Astrocyte (in vitro differentiated cells and primary cell): ENCODE measurements around the gene NAALADL2. TPM values are rescaled to one million over a fixed set of nuclear protein-coding genes. Genes with fewer than 3 reads are reported as not detected.

ENCODE experiments used
- DNase-seq: peaks from one replicate; pipeline ENCODE4 v3.0.0-alpha.2; 2010; ENCODE audit warnings: low read depth
- FAIRE-seq: peaks from 2 replicates; lab custom pipeline; 2011; peaks lifted over from hg19 to GRCh38; lab: Jason Lieb, UNC
- H2AFZ ChIP-seq: 2 replicates; pipeline ENCODE4 v1.6.0; 2012; ENCODE audit warnings: low read depth, low read length, inconsistent platforms
- H3K27ac ChIP-seq: 2 replicates; pipeline ENCODE4 v1.5.1; 2011; ENCODE audit warnings: low read depth, low read length, inconsistent platforms
- H3K27me3 ChIP-seq: 2 replicates; pipeline ENCODE4 v1.6.0; 2011; ENCODE audit warnings: low read length, inconsistent platforms; ENCODE audit not compliant: insufficient read depth
- H3K36me3 ChIP-seq: 2 replicates; pipeline ENCODE4 v1.5.1; 2011; ENCODE audit warnings: low read length, inconsistent platforms; ENCODE audit not compliant: insufficient read depth
- H3K4me1 ChIP-seq: 2 replicates; pipeline ENCODE4 v1.5.1; 2011; ENCODE audit warnings: low read length, inconsistent platforms; ENCODE audit not compliant: insufficient read depth
- H3K4me2 ChIP-seq: 2 replicates; pipeline ENCODE4 v1.6.0; 2012; ENCODE audit warnings: low read length, inconsistent platforms
- H3K4me3 ChIP-seq: 2 replicates; pipeline ENCODE4 v1.5.1; 2011; ENCODE audit warnings: low read depth, mild to moderate bottlenecking, low read length, inconsistent platforms; ENCODE audit not compliant: insufficient read depth
- H3K79me2 ChIP-seq: 2 replicates; pipeline ENCODE4 v1.6.0; 2012; ENCODE audit warnings: mild to moderate bottlenecking, low read length, inconsistent platforms; ENCODE audit not compliant: insufficient read depth
- H3K9ac ChIP-seq: 2 replicates; pipeline ENCODE4 v1.6.0; 2012; ENCODE audit warnings: mild to moderate bottlenecking, low read length, inconsistent platforms
- H3K9me3 ChIP-seq: 2 replicates; pipeline ENCODE4 v1.5.1; 2012; ENCODE audit warnings: low read depth, mild to moderate bottlenecking, low read length, inconsistent platforms; ENCODE audit not compliant: insufficient read depth
- H4K20me1 ChIP-seq: 2 replicates; pipeline ENCODE4 v1.6.0; 2012; ENCODE audit warnings: low read length, inconsistent platforms; ENCODE audit not compliant: insufficient read depth
- H3K27ac Mint-ChIP-seq: one replicate; pipeline ENCODE4 v1.8.0; 2021; ENCODE audit warnings: mild to moderate bottlenecking, mixed read lengths; ENCODE audit not compliant: unreplicated experiment
- H3K27me3 Mint-ChIP-seq: one replicate; pipeline ENCODE4 v1.8.0; 2021; ENCODE audit warnings: low read depth, mixed read lengths; ENCODE audit not compliant: unreplicated experiment
- H3K36me3 Mint-ChIP-seq: one replicate; pipeline ENCODE4 v1.8.0; 2021; ENCODE audit warnings: low read depth, mixed read lengths; ENCODE audit not compliant: unreplicated experiment
- H3K4me1 Mint-ChIP-seq: one replicate; pipeline ENCODE4 v1.8.0; 2021; ENCODE audit warnings: low read depth, mixed read lengths; ENCODE audit not compliant: unreplicated experiment
- H3K4me3 Mint-ChIP-seq: one replicate; pipeline ENCODE4 v1.8.0; 2021; ENCODE audit warnings: mild to moderate bottlenecking, moderate library complexity, mixed read lengths; ENCODE audit not compliant: unreplicated experiment
- H3K9me3 Mint-ChIP-seq: one replicate; pipeline ENCODE4 v1.8.0; 2021; ENCODE audit warnings: mild to moderate bottlenecking, mixed read lengths; ENCODE audit not compliant: unreplicated experiment
- EZH2 ChIP-seq: IDR thresholded peaks from 2 replicates; pipeline ENCODE4 v1.6.1; 2012; ENCODE audit warnings: mild to moderate bottlenecking, low read length, inconsistent platforms; ENCODE audit not compliant: insufficient read depth
- total RNA-seq: library from RNA; stranded (reverse); gene quantifications from 2 replicates; pipeline ENCODE4 v1.2.1, GENCODE V29; 2021
- TF ChIP-seq, protein P1 (sequence below): IDR thresholded peaks from 2 replicates; pipeline ENCODE4 v1.5.1; 2011; ENCODE audit warnings: low read depth, mild to moderate bottlenecking, inconsistent platforms, low read length, moderate library complexity; ENCODE audit not compliant: insufficient read depth

The NAALADL2 gene
- total RNA-seq, 1 donor from 2014 or later = 2.7 TPM

- Histone ChIP-seq H3K4me2 (no peak overlapping the region), H4K20me1 (no peaks in the 10 kb centered on the region), H3K27me3 (no peaks in the 10 kb centered on the region), H3K79me2 (no peaks in the 10 kb centered on the region), H3K9me3 (no peaks in the 10 kb centered on the region), H2AFZ (no peak overlapping the region), H3K4me1 (no peaks in the 10 kb centered on the region), H3K36me3 (no peaks in the 10 kb centered on the region), H3K9ac (no peak overlapping the region), H3K4me3 (no peak overlapping the region), H3K27ac (no peak overlapping the region)
- H3K27ac Mint-ChIP-seq = no peak overlapping the region
- no peaks in the 10 kb centered on the region for H3K36me3 Mint-ChIP-seq
- H3K4me3 Mint-ChIP-seq = no peak overlapping the region
- TF ChIP-seq, protein P1, sequence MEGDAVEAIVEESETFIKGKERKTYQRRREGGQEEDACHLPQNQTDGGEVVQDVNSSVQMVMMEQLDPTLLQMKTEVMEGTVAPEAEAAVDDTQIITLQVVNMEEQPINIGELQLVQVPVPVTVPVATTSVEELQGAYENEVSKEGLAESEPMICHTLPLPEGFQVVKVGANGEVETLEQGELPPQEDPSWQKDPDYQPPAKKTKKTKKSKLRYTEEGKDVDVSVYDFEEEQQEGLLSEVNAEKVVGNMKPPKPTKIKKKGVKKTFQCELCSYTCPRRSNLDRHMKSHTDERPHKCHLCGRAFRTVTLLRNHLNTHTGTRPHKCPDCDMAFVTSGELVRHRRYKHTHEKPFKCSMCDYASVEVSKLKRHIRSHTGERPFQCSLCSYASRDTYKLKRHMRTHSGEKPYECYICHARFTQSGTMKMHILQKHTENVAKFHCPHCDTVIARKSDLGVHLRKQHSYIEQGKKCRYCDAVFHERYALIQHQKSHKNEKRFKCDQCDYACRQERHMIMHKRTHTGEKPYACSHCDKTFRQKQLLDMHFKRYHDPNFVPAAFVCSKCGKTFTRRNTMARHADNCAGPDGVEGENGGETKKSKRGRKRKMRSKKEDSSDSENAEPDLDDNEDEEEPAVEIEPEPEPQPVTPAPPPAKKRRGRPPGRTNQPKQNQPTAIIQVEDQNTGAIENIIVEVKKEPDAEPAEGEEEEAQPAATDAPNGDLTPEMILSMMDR = no peak
- no peak for TF ChIP-seq EZH2
- DNase-seq (no peak), FAIRE-seq (no peak)
- no peaks in the 10 kb centered on the region for H3K27me3 Mint-ChIP-seq
- peaks cover 6% of the 10 kb centered on the region for H3K4me1 Mint-ChIP-seq
- H3K9me3 Mint-ChIP-seq = no peaks in the 10 kb centered on the region
Observed at GRCh38 chr3:175018946-175019727, 160.0 kb downstream of the NAALADL2 start.

GRCh38 chr3:175020101-175020500 is 161.0 kb downstream of the NAALADL2 start:
- H3K9me3 Mint-ChIP-seq = no peaks in the 10 kb centered on the region
- no peak overlapping the region for H3K9ac ChIP-seq
- no peak overlapping the region for H3K4me3 ChIP-seq
- H3K27me3 ChIP-seq = no peaks in the 10 kb centered on the region
- H3K9me3 ChIP-seq = no peaks in the 10 kb centered on the region
- peaks cover 6% of the 10 kb centered on the region for H3K4me1 Mint-ChIP-seq
- no peaks in the 10 kb centered on the region for H3K79me2 ChIP-seq
- H3K27me3 Mint-ChIP-seq = no peaks in the 10 kb centered on the region
- H3K4me1 ChIP-seq = no peaks in the 10 kb centered on the region
- no peak overlapping the region for H3K4me3 Mint-ChIP-seq
- H3K36me3 Mint-ChIP-seq = no peaks in the 10 kb centered on the region
- H3K27ac ChIP-seq = no peak overlapping the region
- H2AFZ ChIP-seq = no peak overlapping the region
- no peak overlapping the region for H3K4me2 ChIP-seq
- H4K20me1 ChIP-seq = no peaks in the 10 kb centered on the region
- TF ChIP-seq, protein P1 = no peak
- TF ChIP-seq EZH2 = no peak
- no peak overlapping the region for H3K27ac Mint-ChIP-seq
- FAIRE-seq = peak; percentile 58
- no peaks in the 10 kb centered on the region for H3K36me3 ChIP-seq
- DNase-seq = peak; percentile 16

- Mint-ChIP-seq H3K9me3 (no peaks in the 10 kb centered on the region), H3K36me3 (no peaks in the 10 kb centered on the region), H3K4me3 (no peak overlapping the region), H3K27ac (no peak overlapping the region), H3K27me3 (no peaks in the 10 kb centered on the region), H3K4me1 (no peaks in the 10 kb centered on the region)
- Histone ChIP-seq H4K20me1 (no peaks in the 10 kb centered on the region), H2AFZ (no peak overlapping the region), H3K79me2 (no peaks in the 10 kb centered on the region), H3K4me1 (no peaks in the 10 kb centered on the region), H3K27ac (no peak overlapping the region), H3K9me3 (no peaks in the 10 kb centered on the region), H3K4me2 (no peak overlapping the region), H3K4me3 (no peak overlapping the region), H3K27me3 (no peaks in the 10 kb centered on the region), H3K36me3 (no peaks in the 10 kb centered on the region), H3K9ac (no peak overlapping the region)
- TF ChIP-seq EZH2 = no peak
- TF ChIP-seq, protein P1 = no peak
- FAIRE-seq (no peak), DNase-seq (no peak)
Observed at GRCh38 chr3:175029828-175030227, 170.7 kb downstream of the NAALADL2 start.
